ENCODE data around the gene COL11A2. TPM values are rescaled to one million over a fixed set of nuclear protein-coding genes. Genes with fewer than 3 reads are reported as not detected.
A peak's percentile ranks its signal among the peaks of the same experiment; 100 is the strongest.

COL11A2 gene
- polyA plus RNA-seq (2012; rRNA removed): 0.99 and 1.1 TPM in 2 replicates
- 0.17 and 0.30 TPM in 2 replicates for polyA plus RNA-seq (2012; cell fraction: cytosol; rRNA removed)
- polyA plus RNA-seq (2012; cell fraction: nucleus; rRNA removed): 11.9 TPM in 2 replicates

GRCh38 chr6:33192105-33192646 lies at the start of gene COL11A2:
COL11A2 (minus strand) TSS chr6:33192467; CDS start chr6:33192240, 227 bp downstream.
- Histone ChIP-seq H3K9me3 (no peaks in the 10 kb centered on the region), H3K4me1 (ENCODE audit: control insufficient read depth in 1 of 2, insufficient read depth in 2 of 2, low read depth in 1 of 2, low read length in 1 of 2) (peaks cover 0 to 21% of the 10 kb centered on the region in 2 experiments; a peak in 1 of 4 replicates), H3K79me2 (ENCODE audit: insufficient read depth) (peaks cover 2% of the 10 kb centered on the region; the same call in 1 of the 2 replicates), H3F3A (replicated peaks; ENCODE audit: insufficient read depth) (peaks cover 8% of the 10 kb centered on the region), H3K36me3 (replicated peaks in 1 of 2; ENCODE audit: control insufficient read depth in 1 of 2, insufficient read depth in 2 of 2, low read length in 1 of 2) (peaks cover 15 to 32% of the 10 kb centered on the region in 2 experiments), H3K9ac (no peak within 1 kb of the TSS), H4K20me1 (ENCODE audit: insufficient read depth) (peaks cover 3% of the 10 kb centered on the region), H3K9me2 (no peaks in the 10 kb centered on the region), H3K27ac (ENCODE audit: low read depth in 2 of 2, low read length in 1 of 2) (no peak within 1 kb of the TSS; a peak in 1 of 4 replicates), H2AFZ (ENCODE audit: low read depth) (no peak within 1 kb of the TSS), H3K4me3 (ENCODE audit: low read depth in 2 of 2, low read length in 1 of 2) (no peak within 1 kb of the TSS; a peak in 1 of 4 replicates), H3K4me2 (0 out of 2 replicates have a peak within 1 kb of the TSS, but pooled peaks have one; percentile 29), H3K27me3 (ENCODE audit: insufficient read depth) (no peaks in the 10 kb centered on the region)
- ChIA-PET CTCF (interaction anchor here (0.7 to 1.3 kb wide), 5 partner anchors 14 to 62 kb away, joined by 3 to 4 read pairs (median 3); no protein-coding TSS in a partner anchor), POLR2A (no interaction called here)
- DNase-seq: peak; percentile 73
- TF ChIP-seq, protein P1, sequence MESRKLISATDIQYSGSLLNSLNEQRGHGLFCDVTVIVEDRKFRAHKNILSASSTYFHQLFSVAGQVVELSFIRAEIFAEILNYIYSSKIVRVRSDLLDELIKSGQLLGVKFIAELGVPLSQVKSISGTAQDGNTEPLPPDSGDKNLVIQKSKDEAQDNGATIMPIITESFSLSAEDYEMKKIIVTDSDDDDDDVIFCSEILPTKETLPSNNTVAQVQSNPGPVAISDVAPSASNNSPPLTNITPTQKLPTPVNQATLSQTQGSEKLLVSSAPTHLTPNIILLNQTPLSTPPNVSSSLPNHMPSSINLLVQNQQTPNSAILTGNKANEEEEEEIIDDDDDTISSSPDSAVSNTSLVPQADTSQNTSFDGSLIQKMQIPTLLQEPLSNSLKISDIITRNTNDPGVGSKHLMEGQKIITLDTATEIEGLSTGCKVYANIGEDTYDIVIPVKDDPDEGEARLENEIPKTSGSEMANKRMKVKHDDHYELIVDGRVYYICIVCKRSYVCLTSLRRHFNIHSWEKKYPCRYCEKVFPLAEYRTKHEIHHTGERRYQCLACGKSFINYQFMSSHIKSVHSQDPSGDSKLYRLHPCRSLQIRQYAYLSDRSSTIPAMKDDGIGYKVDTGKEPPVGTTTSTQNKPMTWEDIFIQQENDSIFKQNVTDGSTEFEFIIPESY (IDR thresholded peaks at IDR 0.05; ENCODE audit: borderline replicate concordance, low read depth): no peak
- TF ChIP-seq POLR2AphosphoS5 (IDR thresholded peaks at IDR 0.05; ENCODE audit: low read depth, low read length) (no peak), JUND (IDR thresholded peaks at IDR 0.05) (no peak), RCOR1 (IDR thresholded peaks at IDR 0.05; ENCODE audit: low read length) (no peak), CHD2 (IDR thresholded peaks at IDR 0.05; ENCODE audit: low read length, partially characterized antibody) (no peak), REST (IDR thresholded peaks at IDR 0.05; ENCODE audit: low read depth, low read length) (no peak), EZH2phosphoT487 (IDR thresholded peaks at IDR 0.05; ENCODE audit: borderline replicate concordance, low read depth) (no peak), MEF2A (IDR thresholded peaks at IDR 0.05; ENCODE audit: borderline replicate concordance, low read depth) (no peak), RAD21 (IDR thresholded peaks at IDR 0.05; ENCODE audit: low read length) (no peak), GATA2 (CRISPR knock-in tag; IDR thresholded peaks at IDR 0.05) (no peak), EP300 (IDR thresholded peaks at IDR 0.05; ENCODE audit: borderline replicate concordance in 1 of 2, low read depth in 1 of 2, low read length in 1 of 2) (no peak), FOSL2 (IDR thresholded peaks at IDR 0.05; ENCODE audit: borderline replicate concordance, low read depth) (no peak), GABPA (IDR thresholded peaks at IDR 0.05; ENCODE audit: low read depth) (no peak), MXI1 (IDR thresholded peaks at IDR 0.05; ENCODE audit: low read depth, low read length) (no peak), YY1 (IDR thresholded peaks at IDR 0.05; ENCODE audit: low read depth) (no peak), NFIC (IDR thresholded peaks at IDR 0.05; ENCODE audit: borderline replicate concordance) (no peak), SMC3 (IDR thresholded peaks at IDR 0.05; ENCODE audit: low read depth, low read length) (no peak)
- 57% methylated on average over 25 of the region's 35 CpGs for WGBS (ENCODE audit: low lambda C conversion rate)

Data from SK-N-SH (cell line).